ENCODE data around the gene HTT-AS. TPM values are rescaled to one million over a fixed set of nuclear protein-coding genes. Genes with fewer than 3 reads are reported as not detected.
"Not testable (repeated sequence)": the region's sequence is repeated elsewhere in the genome, so short reads cannot be mapped to it uniquely, and the experiment has no call there.

Gene HTT-AS
- total and polyA plus RNA-seq, 5 experiments from 2014 or later = not detected

- POLR2A ChIA-PET = no interaction called here
- no peaks in the 10 kb centered on the region for H3K9me3 Mint-ChIP-seq
- peaks cover 0 to 4% (median 0%) of the 10 kb centered on the region in 4 donors for H3K4me1 Mint-ChIP-seq
- DNase-seq (no peak), ATAC-seq (no peak)
- H3K27me3 Mint-ChIP-seq = no peaks in the 10 kb centered on the region
- no peak overlapping the region for H3K4me3 Mint-ChIP-seq
- H3K27ac Mint-ChIP-seq = peak overlapping the region in 1 of 10 donors; percentile 3
- H3K36me3 Mint-ChIP-seq = peaks cover 0 to 97% (median 28%) of the 10 kb centered on the region in 3 donors
Observed at GRCh38 chr4:3112201-3112600, 37.9 kb upstream of the HTT-AS start.

GRCh38 chr4:3111461-3111860 lies 37.1 kb upstream of the HTT-AS start:
- peak overlapping the region in 2 of 10 donors; percentile 12 to 51 for H3K27ac Mint-ChIP-seq
- H3K27me3 Mint-ChIP-seq = no peaks in the 10 kb centered on the region
- H3K4me1 Mint-ChIP-seq = peaks cover 3 to 7% (median 3%) of the 10 kb centered on the region in 4 donors
- DNase-seq (no peak), ATAC-seq (no peak)
- POLR2A ChIA-PET = no interaction called here
- H3K9me3 Mint-ChIP-seq = no peaks in the 10 kb centered on the region
- no peak overlapping the region for H3K4me3 Mint-ChIP-seq
- peaks cover 0 to 97% (median 27%) of the 10 kb centered on the region in 3 donors for H3K36me3 Mint-ChIP-seq

- peaks cover 0 to 89% (median 22%) of the 10 kb centered on the region in 3 donors for H3K36me3 Mint-ChIP-seq
- peaks cover 5 to 8% (median 7%) of the 10 kb centered on the region in 4 donors for H3K4me1 Mint-ChIP-seq
- POLR2A ChIA-PET = no interaction called here
Observed at GRCh38 chr4:3108211-3108610, 33.9 kb upstream of the HTT-AS start.

GRCh38 chr4:3107691-3108121 lies 33.4 kb upstream of the HTT-AS start:
- H3K27me3 Mint-ChIP-seq = no peaks in the 10 kb centered on the region
- ATAC-seq = no peak

More at GRCh38 chr4:3108211-3108610, 33.9 kb upstream of the HTT-AS start:
- Mint-ChIP-seq H3K27me3 (no peaks in the 10 kb centered on the region), H3K27ac (no peak overlapping the region), H3K9me3 (no peaks in the 10 kb centered on the region), H3K4me3 (no peak overlapping the region)
- ATAC-seq (no peak), DNase-seq (no peak)

GRCh38 chr4:3107271-3107670 lies 32.9 kb upstream of the HTT-AS start:
- H3K4me3 Mint-ChIP-seq = no peak overlapping the region
- H3K27me3 Mint-ChIP-seq = no peaks in the 10 kb centered on the region
- H3K9me3 Mint-ChIP-seq = no peaks in the 10 kb centered on the region
- peaks cover 5 to 8% (median 7%) of the 10 kb centered on the region in 4 donors for H3K4me1 Mint-ChIP-seq
- POLR2A ChIA-PET = interaction anchor here (0.8 kb wide), 1 partner anchor 46 kb away, joined by 3 read pairs; no protein-coding TSS in a partner anchor
- DNase-seq (no peak), ATAC-seq (no peak)
- H3K36me3 Mint-ChIP-seq = peaks cover 0 to 89% (median 22%) of the 10 kb centered on the region in 3 donors
- H3K27ac Mint-ChIP-seq = no peak overlapping the region

More at GRCh38 chr4:3107691-3108121, 33.4 kb upstream of the HTT-AS start:
- Mint-ChIP-seq H3K4me1 (peaks cover 5 to 8% (median 7%) of the 10 kb centered on the region in 4 donors), H3K27ac (no peak overlapping the region), H3K4me3 (no peak overlapping the region), H3K36me3 (peaks cover 0 to 89% (median 22%) of the 10 kb centered on the region in 3 donors), H3K9me3 (no peaks in the 10 kb centered on the region)
- POLR2A ChIA-PET = no interaction called here
- no peak for DNase-seq

GRCh38 chr4:3106339-3107186 lies 32.2 kb upstream of the HTT-AS start:
- peaks cover 0 to 89% (median 16%) of the 10 kb centered on the region in 3 donors for H3K36me3 Mint-ChIP-seq
- ATAC-seq (peak; percentile 99), DNase-seq (peak; percentile 63 to 86 (median 74))
- no peaks in the 10 kb centered on the region for H3K27me3 Mint-ChIP-seq
- no peaks in the 10 kb centered on the region for H3K9me3 Mint-ChIP-seq
- peaks cover 8 to 12% (median 8%) of the 10 kb centered on the region in 4 donors for H3K4me1 Mint-ChIP-seq
- POLR2A ChIA-PET = interaction anchor here (0.8 kb wide), 1 partner anchor 46 kb away, joined by 3 read pairs; no protein-coding TSS in a partner anchor
- H3K27ac Mint-ChIP-seq = peak overlapping the region in 4 of 10 donors; percentile 14 to 68 (median 38)
- no peak overlapping the region for H3K4me3 Mint-ChIP-seq

GRCh38 chr4:3098346-3098745 lies 24.0 kb upstream of the HTT-AS start:
- POLR2A ChIA-PET = no interaction called here
- no peak for ATAC-seq
- no peaks in the 10 kb centered on the region for H3K9me3 Mint-ChIP-seq
- DNase-seq = no peak
- H3K27ac Mint-ChIP-seq = peak overlapping the region in 1 of 10 donors; percentile 6
- peaks cover 3 to 16% (median 10%) of the 10 kb centered on the region in 4 donors for H3K4me1 Mint-ChIP-seq
- H3K27me3 Mint-ChIP-seq = no peaks in the 10 kb centered on the region
- peaks cover 0 to 73% (median 18%) of the 10 kb centered on the region in 3 donors for H3K36me3 Mint-ChIP-seq
- H3K4me3 Mint-ChIP-seq = no peak overlapping the region

- POLR2A ChIA-PET = interaction anchor here (0.9 kb wide), 1 partner anchor 31 kb away, joined by 3 read pairs; no protein-coding TSS in a partner anchor
Observed at GRCh38 chr4:3096202-3096601, 21.9 kb upstream of the HTT-AS start.

GRCh38 chr4:3094701-3095100 lies 20.4 kb upstream of the HTT-AS start:
- H3K9me3 Mint-ChIP-seq, H3K27me3 Mint-ChIP-seq, H3K4me3 Mint-ChIP-seq, DNase-seq, ATAC-seq, POLR2A ChIA-PET: not testable (repeated sequence)
- peaks cover 0 to 11% (median 5%) of the 10 kb centered on the region in 4 donors for H3K4me1 Mint-ChIP-seq
- H3K27ac Mint-ChIP-seq = peak overlapping the region in 1 of 10 donors; percentile 64
- H3K36me3 Mint-ChIP-seq = peaks cover 0 to 66% (median 23%) of the 10 kb centered on the region in 3 donors

More at GRCh38 chr4:3096202-3096601, 21.9 kb upstream of the HTT-AS start:
- Mint-ChIP-seq H3K4me1 (peaks cover 0 to 17% (median 6%) of the 10 kb centered on the region in 4 donors), H3K27me3 (no peaks in the 10 kb centered on the region), H3K36me3 (peaks cover 0 to 70% (median 23%) of the 10 kb centered on the region in 3 donors), H3K9me3 (no peaks in the 10 kb centered on the region), H3K27ac (no peak overlapping the region), H3K4me3 (no peak overlapping the region)
- ATAC-seq (no peak), DNase-seq (no peak)

- DNase-seq (no peak), ATAC-seq (no peak)
- POLR2A ChIA-PET = no interaction called here
- Mint-ChIP-seq H3K27me3 (no peaks in the 10 kb centered on the region), H3K4me1 (peaks cover 0 to 9% (median 1%) of the 10 kb centered on the region in 4 donors), H3K36me3 (peaks cover 0 to 76% (median 30%) of the 10 kb centered on the region in 3 donors), H3K27ac (no peak overlapping the region), H3K9me3 (no peaks in the 10 kb centered on the region), H3K4me3 (no peak overlapping the region)
Observed at GRCh38 chr4:3091464-3091863, 17.1 kb upstream of the HTT-AS start.

GRCh38 chr4:3087115-3087797 lies 12.9 kb upstream of the HTT-AS start:
- POLR2A ChIA-PET = no interaction called here
- H3K4me3 Mint-ChIP-seq = no peak overlapping the region
- ATAC-seq = no peak

GRCh38 chr4:3085948-3086670 lies 11.8 kb upstream of the HTT-AS start:
- ATAC-seq = no peak
- peak overlapping the region in 1 of 10 donors; percentile 41 for H3K27ac Mint-ChIP-seq
- no peak for DNase-seq
- no peak overlapping the region for H3K4me3 Mint-ChIP-seq
- no peaks in the 10 kb centered on the region for H3K9me3 Mint-ChIP-seq
- H3K27me3 Mint-ChIP-seq = no peaks in the 10 kb centered on the region
- peaks cover 0 to 49% (median 7%) of the 10 kb centered on the region in 3 donors for H3K36me3 Mint-ChIP-seq
- POLR2A ChIA-PET = no interaction called here
- peaks cover 14 to 36% (median 25%) of the 10 kb centered on the region in 4 donors for H3K4me1 Mint-ChIP-seq

More at GRCh38 chr4:3087115-3087797, 12.9 kb upstream of the HTT-AS start:
- Mint-ChIP-seq H3K27ac (peak overlapping the region in 1 of 10 donors; percentile 4), H3K9me3 (no peaks in the 10 kb centered on the region), H3K27me3 (no peaks in the 10 kb centered on the region), H3K4me1 (peaks cover 14 to 31% (median 21%) of the 10 kb centered on the region in 4 donors), H3K36me3 (peaks cover 0 to 56% (median 7%) of the 10 kb centered on the region in 3 donors)
- DNase-seq = no peak

Data from naive thymus-derived CD8-positive, alpha-beta T cell (primary cell).